IPS-NIHi7 (cell line): ENCODE data around the gene SUSD2.
"Not testable (repeated sequence)": the region's sequence is repeated elsewhere in the genome, so short reads cannot be mapped to it uniquely, and the experiment has no call there.

Source experiments
- DNase-seq: peaks from one replicate; pipeline ENCODE4 v3.0.0; 2012; ENCODE audit warnings: mixed read lengths; ENCODE audit errors: extremely low spot score

Gene SUSD2

GRCh38 chr22:24177045-24177444 lies 4.2 kb upstream of the SUSD2 start:
- no peak for DNase-seq

GRCh38 chr22:24177456-24177855 lies 3.8 kb upstream of the SUSD2 start:
- DNase-seq, result no peak

DNA sequence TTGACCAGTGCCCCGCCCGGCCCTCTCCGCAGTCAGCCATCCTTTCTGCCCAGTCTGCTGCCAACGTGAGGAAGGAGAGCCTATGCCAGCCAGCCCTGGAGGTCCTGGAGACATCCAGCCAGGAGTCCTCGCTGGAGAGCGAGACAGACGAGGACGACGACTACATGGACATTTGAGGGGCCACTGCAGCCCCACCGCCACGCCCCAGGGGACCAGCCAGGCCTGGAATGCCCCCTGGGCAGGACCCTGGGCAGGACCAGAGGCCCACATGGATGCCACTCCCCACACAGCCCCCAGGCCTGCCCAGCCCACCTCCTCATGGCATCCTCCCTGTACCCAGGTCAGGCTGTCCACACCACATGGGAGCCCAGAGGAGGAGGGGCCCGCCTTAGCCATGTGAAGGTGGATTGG lies 3.3 kb upstream of the SUSD2 start:
- no peak for DNase-seq

GRCh38 chr22:24178502-24179440 lies 2.5 kb upstream of the SUSD2 start:
- peak; percentile 57 for DNase-seq

GRCh38 chr22:24179478-24180210 lies 1.6 kb upstream of the SUSD2 start:
- no peak for DNase-seq

DNA sequence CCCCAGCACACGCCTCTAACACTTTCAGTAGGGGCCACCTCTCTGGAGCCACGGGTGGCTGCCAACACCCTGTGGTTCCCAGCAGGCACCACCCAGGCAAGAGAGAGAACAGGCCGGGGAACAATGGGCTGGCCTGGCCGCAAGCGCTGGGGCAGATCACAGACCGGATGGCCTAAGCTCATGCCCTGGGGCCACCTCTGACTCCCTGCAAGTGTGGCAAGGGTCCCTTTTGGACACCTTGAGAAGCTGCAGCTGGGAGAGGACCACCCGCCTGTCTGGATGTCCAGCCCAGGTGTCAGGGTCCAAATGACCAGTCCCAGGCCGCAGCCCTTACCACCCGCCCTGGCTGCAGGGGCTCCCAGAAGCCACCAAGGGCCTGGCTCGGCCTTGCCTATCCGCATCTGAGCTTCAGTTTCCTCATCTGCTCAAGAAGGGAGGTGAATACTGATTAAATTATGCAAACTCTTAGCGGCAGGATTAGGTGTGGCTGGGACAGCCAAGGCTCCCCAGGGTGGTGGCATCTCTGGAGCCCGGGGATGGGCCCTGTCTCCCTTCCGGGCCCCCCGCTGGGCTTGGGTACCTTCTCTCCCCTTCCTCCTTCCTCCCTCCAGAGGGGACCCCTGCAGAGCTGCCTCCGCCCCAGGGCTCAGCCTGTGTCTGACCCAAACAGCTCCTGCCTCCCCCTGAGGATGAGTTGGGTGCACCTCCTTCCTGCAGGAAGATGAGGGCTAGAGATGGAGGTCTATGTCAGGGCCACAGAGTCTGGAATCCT lies 785 bp upstream of the SUSD2 start:
- no peak for DNase-seq

DNA sequence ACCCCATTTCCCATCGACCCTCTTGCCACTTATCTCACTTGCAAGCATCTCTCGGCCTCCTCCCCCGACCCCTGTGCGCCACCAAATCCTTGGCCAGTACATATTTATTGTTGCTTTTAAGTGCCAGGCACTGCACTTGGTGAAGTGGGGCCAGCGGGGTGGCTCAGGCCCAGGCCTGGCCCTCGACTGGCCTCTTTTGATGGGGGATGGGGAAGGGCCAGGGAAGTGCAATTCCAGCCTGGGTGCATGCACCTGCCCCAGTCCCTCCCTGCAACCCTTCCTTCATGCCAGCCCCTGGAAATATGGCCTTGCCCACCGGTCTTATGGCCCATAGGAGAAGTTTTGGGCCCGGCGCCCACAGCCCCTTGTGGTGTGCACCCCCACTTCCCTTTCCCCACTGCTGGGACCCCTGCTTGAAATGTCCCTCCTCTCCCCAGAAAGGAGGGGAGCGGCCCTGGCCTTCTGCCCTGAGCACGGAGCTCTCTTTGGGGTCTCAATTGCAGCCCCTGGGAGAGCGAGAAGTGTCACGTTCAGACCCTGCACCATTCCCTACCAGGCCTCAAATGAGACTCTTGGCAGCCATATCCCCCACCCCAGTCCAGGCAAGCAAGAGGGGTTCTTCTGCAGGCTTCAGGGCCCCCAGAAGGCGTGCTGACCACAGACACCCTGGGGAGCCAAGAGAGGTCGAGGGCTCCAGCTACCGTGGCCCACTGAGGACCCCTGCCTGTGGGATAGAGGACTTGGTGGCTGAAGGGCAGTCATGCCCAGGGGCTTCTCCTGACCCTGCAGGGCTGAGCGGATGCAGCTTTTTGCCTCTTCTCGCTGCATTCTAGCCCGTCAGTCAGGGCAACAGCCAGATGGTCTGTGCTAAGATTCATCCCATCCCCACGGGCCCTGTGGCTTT lies 961 bp downstream of the SUSD2 start:
- DNase-seq, result no peak

DNA sequence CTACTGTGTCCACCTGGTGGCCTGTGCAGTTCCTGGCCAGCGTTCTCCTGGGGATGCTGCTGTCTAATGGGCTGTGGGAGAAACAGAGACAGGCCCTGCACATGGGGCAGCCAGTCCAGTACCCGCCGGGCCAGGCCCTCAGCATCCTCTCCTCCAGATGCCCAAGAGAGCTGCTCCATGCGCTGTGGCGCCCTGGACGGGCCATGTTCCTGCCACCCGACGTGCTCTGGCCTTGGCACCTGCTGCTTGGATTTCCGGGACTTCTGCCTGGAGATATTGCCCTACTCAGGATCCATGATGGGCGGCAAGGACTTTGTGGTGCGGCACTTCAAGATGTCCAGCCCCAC lies 1.6 kb downstream of the SUSD2 start:
- not testable (repeated sequence) for DNase-seq

- no peak for DNase-seq
Measured at GRCh38 chr22:24183321-24184031, 2.2 kb downstream of the SUSD2 start.

GRCh38 chr22:24184057-24184798 lies 2.9 kb downstream of the SUSD2 start:
- DNase-seq, result no peak

DNA sequence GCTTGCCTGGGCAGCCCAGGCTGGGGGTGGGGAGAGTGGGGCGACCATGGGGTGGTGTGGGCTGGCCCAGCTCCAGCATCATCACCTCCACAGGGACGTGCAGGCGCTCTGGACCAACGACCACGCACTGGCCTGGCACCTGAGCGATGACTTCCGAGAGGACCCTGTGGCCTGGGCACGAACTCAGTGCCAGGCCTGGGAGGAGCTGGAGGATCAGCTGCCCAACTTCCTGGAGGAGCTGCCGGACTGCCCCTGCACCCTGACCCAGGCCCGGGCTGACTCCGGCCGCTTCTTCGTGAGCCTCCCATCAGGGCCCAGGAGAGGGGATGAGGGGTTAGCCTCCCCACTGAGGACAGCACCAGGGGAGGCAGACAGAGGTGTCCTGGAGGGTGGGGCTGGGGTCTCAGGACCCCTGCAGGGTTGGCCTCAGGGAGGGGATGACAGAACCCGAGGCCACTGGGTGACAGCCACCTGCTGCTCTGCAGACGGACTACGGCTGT lies 3.8 kb downstream of the SUSD2 start:
- DNase-seq, result no peak

DNA sequence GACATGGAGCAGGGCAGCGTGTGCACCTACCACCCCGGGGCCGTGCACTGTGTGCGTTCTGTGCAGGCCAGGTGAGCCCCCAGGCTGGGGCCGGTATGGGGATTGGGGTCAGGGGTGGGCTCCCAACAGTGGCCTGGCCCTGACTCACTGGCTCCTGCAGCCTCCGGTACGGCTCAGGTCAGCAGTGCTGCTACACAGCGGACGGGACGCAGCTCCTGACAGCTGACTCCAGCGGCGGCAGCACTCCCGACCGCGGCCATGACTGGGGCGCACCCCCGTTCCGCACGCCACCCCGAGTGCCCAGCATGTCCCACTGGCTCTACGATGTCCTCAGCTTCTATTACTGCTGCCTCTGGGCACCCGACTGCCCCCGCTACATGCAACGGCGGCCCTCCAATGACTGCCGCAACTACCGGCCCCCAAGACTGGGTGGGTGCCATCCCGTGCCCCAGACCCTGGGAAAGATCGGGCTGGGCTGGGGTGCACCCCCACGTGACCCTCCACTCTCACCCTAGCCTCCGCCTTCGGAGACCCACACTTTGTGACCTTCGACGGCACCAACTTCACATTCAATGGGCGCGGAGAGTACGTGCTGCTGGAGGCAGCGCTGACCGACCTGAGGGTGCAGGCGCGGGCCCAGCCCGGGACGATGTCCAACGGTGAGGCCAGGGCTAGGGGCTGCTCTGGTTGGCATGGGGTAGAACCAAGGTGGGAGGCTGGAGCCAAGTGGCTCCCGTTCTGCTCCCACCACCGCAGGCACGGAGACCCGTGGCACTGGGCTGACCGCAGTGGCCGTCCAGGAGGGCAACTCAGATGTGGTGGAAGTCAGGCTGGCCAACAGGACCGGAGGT lies 4.4 kb downstream of the SUSD2 start:
- DNase-seq, result no peak

DNA sequence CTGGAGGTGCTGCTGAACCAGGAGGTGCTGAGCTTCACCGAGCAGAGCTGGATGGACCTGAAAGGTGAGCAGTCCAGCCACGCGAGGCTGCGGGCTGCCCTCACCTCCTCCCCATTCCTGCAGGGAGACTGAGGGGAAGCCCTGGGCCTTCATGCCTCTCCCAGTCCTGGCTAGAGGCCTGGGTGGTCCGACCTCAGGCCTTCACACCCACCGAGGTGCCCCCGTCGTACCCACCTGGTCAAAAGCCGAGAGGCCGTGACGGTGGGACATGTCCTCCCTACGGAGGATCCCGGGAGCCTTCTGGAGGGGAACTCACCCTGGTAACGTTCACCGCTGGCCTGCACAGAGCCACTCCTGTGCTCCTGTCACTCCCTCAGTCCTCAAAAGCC lies 5.1 kb downstream of the SUSD2 start:
- DNase-seq, result no peak

- no peak for DNase-seq
Measured at GRCh38 chr22:24186892-24187670, 5.8 kb downstream of the SUSD2 start.

GRCh38 chr22:24187731-24188644 lies 6.7 kb downstream of the SUSD2 start:
- DNase-seq, result no peak

DNA sequence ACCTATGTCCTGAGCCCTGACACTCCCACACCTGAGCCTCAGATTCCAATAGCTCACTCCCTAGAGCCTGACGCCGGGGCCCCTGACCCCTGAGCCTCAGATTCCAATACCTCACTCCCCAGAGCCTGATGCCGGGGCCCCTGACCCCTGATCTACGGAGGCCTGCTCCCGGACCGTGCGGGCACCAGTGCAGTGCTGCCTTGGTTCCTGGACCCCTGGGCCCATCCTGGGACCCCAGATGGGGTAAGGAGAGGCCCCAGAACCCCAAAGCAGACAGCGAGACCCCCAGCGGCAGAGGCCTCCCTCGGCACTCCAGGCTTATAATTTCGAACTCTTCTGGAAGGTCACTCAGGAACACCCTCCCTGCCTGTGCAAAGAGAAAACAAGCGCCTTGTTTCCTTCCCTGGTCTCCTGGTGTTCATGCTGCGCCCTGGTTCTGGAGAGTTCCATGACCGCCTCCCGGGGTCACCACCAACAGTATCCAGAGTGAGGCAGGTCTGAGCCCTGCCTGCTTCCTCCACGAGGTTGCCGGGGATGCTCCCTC lies 7.5 kb downstream of the SUSD2 start:
- DNase-seq, result no peak
